ENCODE results near the gene COL13A1. TPM values are rescaled to one million over a fixed set of nuclear protein-coding genes. Genes with fewer than 3 reads are reported as not detected.

COL13A1 gene
- total and polyA plus RNA-seq, 2 of the 8 experiments (the other 6 are each of a cell fraction or from before 2014, with no cell fraction given): 2.6 to 5.2 TPM

DNA sequence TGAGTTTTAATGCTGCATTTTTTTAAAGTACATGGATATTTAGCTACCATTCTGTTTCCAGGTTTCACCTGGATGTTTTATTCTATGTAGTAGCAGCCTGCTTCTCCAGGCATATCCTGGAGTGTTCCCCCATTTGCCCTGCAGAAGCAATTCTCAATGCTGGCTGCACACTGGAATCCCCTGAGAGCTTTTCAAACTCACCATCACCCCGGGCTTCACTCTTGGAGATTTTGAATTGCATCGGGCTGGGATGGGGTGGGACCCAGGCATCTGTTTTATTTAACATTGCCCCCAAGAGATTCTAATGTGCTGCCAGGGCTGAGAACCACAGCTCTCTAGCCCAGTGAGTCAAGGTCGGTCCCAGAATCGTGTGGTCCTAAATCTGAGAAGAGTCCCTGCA is 137.8 kb downstream of the COL13A1 start:
- Histone ChIP-seq H3K79me2 (ENCODE audit: control insufficient read depth in 1 of 2, insufficient read depth in 2 of 2, low read length in 2 of 2) (no peaks in the 10 kb centered on the region), H3K14ac (ENCODE audit: insufficient read length) (no peak overlapping the region), H3K36me3 (ENCODE audit: control insufficient read depth in 2 of 4, insufficient read depth in 4 of 4, low read length in 3 of 4) (no peaks in the 10 kb centered on the region), H3K56ac (replicated peaks; ENCODE audit: insufficient read length, low read depth, low read length) (no peak overlapping the region), H4K8ac (ENCODE audit: extremely low read depth, insufficient read depth, low read length) (no peak overlapping the region), H4K20me1 (replicated peaks in 1 of 2; ENCODE audit: control insufficient read depth in 1 of 2, insufficient read depth in 2 of 2, low read length in 2 of 2) (no peaks in the 10 kb centered on the region), H2BK20ac (ENCODE audit: low read length) (no peak overlapping the region), H3K23me2 (ENCODE audit: low read depth, low read length) (no peaks in the 10 kb centered on the region; the same call in 1 of the 2 replicates), H3K27me3 (replicated peaks in 1 of 4; ENCODE audit: control insufficient read depth in 3 of 4, extremely low read depth in 1 of 4, insufficient read depth in 3 of 4, low read length in 3 of 4) (no peaks in the 10 kb centered on the region), H3K4me3 (ENCODE audit: extremely low read depth in 1 of 4, insufficient read depth in 2 of 4, low read depth in 3 of 4, low read length in 4 of 4) (no peak overlapping the region), H2AFZ (ENCODE audit: low read length) (no peak overlapping the region), H2BK120ac (replicated peaks; ENCODE audit: low read depth, low read length) (no peak overlapping the region), H3K4ac (replicated peaks; ENCODE audit: insufficient read length, low read depth, low read length) (no peak overlapping the region), H3K18ac (ENCODE audit: extremely low read depth, low read length) (no peak overlapping the region), H2AK5ac (ENCODE audit: low read depth, low read length) (no peak overlapping the region), H3K4me1 (replicated peaks in 1 of 4; ENCODE audit: control insufficient read depth in 3 of 4, insufficient read depth in 4 of 4, low read length in 3 of 4) (no peaks in the 10 kb centered on the region), H2BK12ac (ENCODE audit: low read depth, low read length) (no peak overlapping the region), H2BK15ac (ENCODE audit: low read length) (no peak overlapping the region), H3K9me3 (ENCODE audit: insufficient read depth in 2 of 2, low read depth in 1 of 2, low read length in 1 of 2) (no peaks in the 10 kb centered on the region), H3K27ac (ENCODE audit: low read depth, low read length) (no peak overlapping the region), H4K91ac (replicated peaks; ENCODE audit: insufficient read length, low read length) (no peak overlapping the region), H3K9ac (replicated peaks in 1 of 4; ENCODE audit: extremely low read depth in 1 of 4, low read depth in 3 of 4, low read length in 3 of 4) (no peak overlapping the region), H2BK5ac (ENCODE audit: low read depth, low read length) (no peak overlapping the region), H4K5ac (ENCODE audit: insufficient read length, low read depth, low read length) (no peak overlapping the region), H3K79me1 (ENCODE audit: low read depth, low read length) (no peaks in the 10 kb centered on the region), H3K4me2 (ENCODE audit: insufficient read depth in 1 of 2, low read depth in 2 of 2, low read length in 2 of 2) (no peak overlapping the region), H3K23ac (ENCODE audit: insufficient read length) (no peak overlapping the region)
- ChIA-PET POLR2A (ENCODE audit: partially characterized antibody) (no interaction called here), CTCF (ENCODE audit: partially characterized antibody) (interaction anchor here (0.7 to 9.8 kb wide), 8 partner anchors 11 to 177 kb away, joined by 3 to 94 read pairs (median 4); no protein-coding TSS in a partner anchor)
- TF ChIP-seq EGR1 (IDR thresholded peaks at IDR 0.05; ENCODE audit: borderline replicate concordance, low read depth, low read length) (no peak), SIN3A (conservative IDR thresholded peaks at IDR 0.05 in 1 of 2, IDR thresholded peaks at IDR 0.05 in 1 of 2; ENCODE audit: low read depth in 1 of 2, low read length in 2 of 2) (no peak), SIX5 (IDR thresholded peaks at IDR 0.05; ENCODE audit: low read depth, low read length) (no peak), CTBP2 (IDR thresholded peaks at IDR 0.05; ENCODE audit: borderline replicate concordance, insufficient read depth, insufficient read length, low read length) (no peak), RBBP5 (IDR thresholded peaks at IDR 0.05; ENCODE audit: borderline replicate concordance, low read depth, low read length) (no peak), GTF2F1 (IDR thresholded peaks at IDR 0.05; ENCODE audit: borderline replicate concordance, low read depth, low read length) (no peak), CHD2 (IDR thresholded peaks at IDR 0.05; ENCODE audit: low read length) (no peak), RNF2 (IDR thresholded peaks at IDR 0.05; ENCODE audit: borderline replicate concordance, low read depth, low read length, missing control alignments, poor library complexity, severe bottlenecking) (no peak), CREB1 (IDR thresholded peaks at IDR 0.05) (no peak), CBX8 (IDR thresholded peaks at IDR 0.05; ENCODE audit: borderline replicate concordance, low read depth, low read length) (no peak), TAF7 (optimal IDR thresholded peaks at IDR 0.05; ENCODE audit: borderline replicate concordance, low read depth, low read length) (no peak), HDAC6 (IDR thresholded peaks at IDR 0.05; ENCODE audit: low read depth, low read length) (no peak)
- DNase-seq (ENCODE audit: low read depth in 1 of 2, low spot score in 2 of 2) (no peak), FAIRE-seq (no peak)
- WGBS, 2 experiments (ENCODE audit: extremely low coverage in 1 of 2, insufficient coverage in 1 of 2, insufficient read length in 1 of 2, insufficient replicate concordance in 2 of 2, low coverage in 1 of 2, low lambda C conversion rate in 2 of 2, missing lambda C conversion rate in 1 of 2): 88% methylated on average over 4 of the region's 4 CpGs; no CpG with 5 or more reads in 1 of the 2 experiments

Measured in H1 (cell line).